MM.1S (cell line): ENCODE results near the gene GALNTL6.

Source experiments
- EZH2 ChIP-seq: fragments of 300-600 bp; sonication (generic); optimal IDR thresholded peaks from 2 replicates; pipeline ENCODE3; 2017; ENCODE audit warnings: low read depth, mild to moderate bottlenecking, antibody characterized with exemption, low read length, mixed read lengths
- TF ChIP-seq, protein P1 (sequence below): fragments of 300-600 bp; sonication (generic); IDR thresholded peaks from 2 replicates; pipeline ENCODE4 v1.5.1; 2016; ENCODE audit warnings: antibody characterized with exemption, low read length, mixed read lengths

DNA sequence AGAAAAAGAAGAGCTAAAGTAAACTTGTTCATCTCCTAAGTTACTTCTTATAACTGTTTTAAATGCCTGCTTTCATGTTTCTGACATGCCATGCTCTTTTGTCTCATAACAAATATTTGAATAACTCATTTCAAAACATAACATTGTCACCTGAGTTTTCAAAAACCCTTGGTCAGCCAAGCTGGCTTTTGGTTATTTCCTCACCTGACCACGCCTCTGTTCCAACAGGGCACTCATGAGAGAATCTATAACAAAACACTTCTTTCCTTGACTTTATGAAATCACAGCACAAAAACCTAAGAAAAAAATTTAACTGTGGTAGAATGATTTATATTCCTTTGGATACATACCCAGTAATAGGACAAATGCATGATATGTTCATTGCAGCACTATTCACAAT lies 1182.5 kb downstream of the GALNTL6 start:
- TF ChIP-seq, protein P1, sequence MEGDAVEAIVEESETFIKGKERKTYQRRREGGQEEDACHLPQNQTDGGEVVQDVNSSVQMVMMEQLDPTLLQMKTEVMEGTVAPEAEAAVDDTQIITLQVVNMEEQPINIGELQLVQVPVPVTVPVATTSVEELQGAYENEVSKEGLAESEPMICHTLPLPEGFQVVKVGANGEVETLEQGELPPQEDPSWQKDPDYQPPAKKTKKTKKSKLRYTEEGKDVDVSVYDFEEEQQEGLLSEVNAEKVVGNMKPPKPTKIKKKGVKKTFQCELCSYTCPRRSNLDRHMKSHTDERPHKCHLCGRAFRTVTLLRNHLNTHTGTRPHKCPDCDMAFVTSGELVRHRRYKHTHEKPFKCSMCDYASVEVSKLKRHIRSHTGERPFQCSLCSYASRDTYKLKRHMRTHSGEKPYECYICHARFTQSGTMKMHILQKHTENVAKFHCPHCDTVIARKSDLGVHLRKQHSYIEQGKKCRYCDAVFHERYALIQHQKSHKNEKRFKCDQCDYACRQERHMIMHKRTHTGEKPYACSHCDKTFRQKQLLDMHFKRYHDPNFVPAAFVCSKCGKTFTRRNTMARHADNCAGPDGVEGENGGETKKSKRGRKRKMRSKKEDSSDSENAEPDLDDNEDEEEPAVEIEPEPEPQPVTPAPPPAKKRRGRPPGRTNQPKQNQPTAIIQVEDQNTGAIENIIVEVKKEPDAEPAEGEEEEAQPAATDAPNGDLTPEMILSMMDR, result no peak
- TF ChIP-seq EZH2, result no peak
